Activated gamma-delta T cell (primary cell): ENCODE results near the gene TRAK2.
"Not testable (repeated sequence)": the region's sequence is repeated elsewhere in the genome, so short reads cannot be mapped to it uniquely, and the experiment has no call there.

Source experiments
- DNase-seq: peaks from one replicate; lab custom pipeline; 2025; lab: John Stamatoyannopoulos, UW

The TRAK2 gene

DNA sequence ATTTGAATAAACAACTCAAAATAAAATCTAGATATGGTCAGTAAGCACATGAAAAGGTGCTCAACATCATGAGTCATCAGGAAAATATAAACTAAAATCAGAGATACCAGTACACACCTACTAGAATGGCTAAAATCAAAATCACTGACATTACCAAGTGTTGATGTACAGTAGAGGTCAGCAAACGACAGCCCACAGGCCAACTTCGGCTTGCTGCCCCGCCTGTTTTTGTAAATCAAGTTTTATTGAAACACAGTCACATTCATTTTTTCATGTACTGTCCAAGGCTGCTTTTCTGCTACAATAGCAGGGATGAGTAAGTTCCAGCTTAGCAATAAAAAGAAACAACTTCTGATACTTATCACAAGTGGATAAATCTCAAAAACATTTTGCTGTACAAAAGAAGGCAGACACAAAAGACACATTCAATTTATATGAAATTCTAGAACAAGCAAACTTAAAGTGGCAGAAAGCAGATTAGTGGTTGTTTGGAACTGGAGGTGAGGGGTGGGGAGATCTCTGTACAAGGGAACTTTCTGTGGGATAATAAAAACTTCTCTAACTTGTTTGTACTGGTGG is 32.1 kb downstream of the TRAK2 start:
- no peak for DNase-seq

GRCh38 chr2:201415149-201415548 is 36.1 kb downstream of the TRAK2 start:
- DNase-seq: no peak

DNA sequence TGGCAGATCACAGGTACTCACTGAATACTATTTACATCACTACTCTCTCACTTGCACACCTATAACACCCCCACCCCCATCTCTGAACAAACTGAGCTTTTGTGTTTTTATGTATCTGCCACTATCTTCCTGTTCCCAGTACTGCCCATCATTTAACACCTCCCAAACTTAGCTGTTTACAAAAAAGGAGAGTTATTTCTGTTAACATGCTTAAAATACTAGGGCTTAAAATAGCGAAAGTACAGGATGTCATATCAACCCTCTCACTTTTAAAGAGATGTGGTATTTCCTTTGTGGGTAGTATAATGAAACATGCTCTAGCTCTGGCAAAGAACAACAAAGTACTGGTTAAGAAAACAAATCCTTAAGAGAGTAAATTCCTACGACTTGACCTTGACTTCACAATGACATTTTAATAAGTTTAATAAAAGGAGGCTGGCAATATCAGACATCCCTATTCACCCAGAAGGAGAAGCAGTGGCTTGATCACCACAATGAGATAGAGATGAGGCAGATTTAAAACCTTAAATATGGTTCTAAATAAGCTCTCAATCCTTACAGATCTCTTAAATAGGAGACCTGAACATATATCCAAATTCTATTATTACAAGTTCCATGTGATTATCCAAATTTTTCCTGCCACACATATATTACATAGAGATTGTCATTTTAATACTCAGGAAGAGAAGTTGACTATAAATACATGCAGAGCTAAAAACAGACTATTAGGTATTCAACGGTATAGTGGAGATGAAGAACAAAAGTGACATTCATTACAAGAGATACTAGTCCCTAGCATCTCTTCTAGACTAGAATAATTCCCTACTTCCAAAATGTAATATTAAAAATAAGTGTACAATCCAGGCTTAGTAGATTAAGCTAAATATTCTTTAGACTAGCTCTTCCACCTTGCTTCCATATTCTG is 36.9 kb downstream of the TRAK2 start:
- DNase-seq: no peak

DNA sequence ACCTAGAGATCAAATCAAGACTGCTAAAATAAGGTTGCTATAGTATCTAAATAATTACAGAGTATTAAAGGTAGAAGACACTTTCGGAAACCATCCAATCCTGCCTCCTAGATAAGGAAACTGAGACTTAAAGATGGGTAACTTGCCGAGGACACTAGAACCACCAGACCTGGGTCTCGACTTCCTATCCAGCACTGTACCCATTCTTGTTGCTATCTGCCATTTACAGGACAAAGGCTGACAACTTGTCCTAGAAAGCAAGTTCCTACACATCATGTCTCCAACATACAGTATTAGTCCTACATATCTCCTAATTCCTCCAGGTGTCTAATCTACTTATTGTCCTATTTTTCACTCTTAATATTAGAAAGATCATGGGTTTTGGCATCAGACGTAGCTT is 37.7 kb downstream of the TRAK2 start:
- no peak for DNase-seq

- no peak for DNase-seq
Observed at GRCh38 chr2:201413143-201413542, 38.1 kb downstream of the TRAK2 start.

GRCh38 chr2:201411421-201411820 is 39.8 kb downstream of the TRAK2 start:
- DNase-seq: no peak

- DNase-seq: no peak
Observed at GRCh38 chr2:201408931-201409330, 42.3 kb downstream of the TRAK2 start.

- no peak for DNase-seq
Observed at GRCh38 chr2:201407265-201407664, 44.0 kb downstream of the TRAK2 start.

DNA sequence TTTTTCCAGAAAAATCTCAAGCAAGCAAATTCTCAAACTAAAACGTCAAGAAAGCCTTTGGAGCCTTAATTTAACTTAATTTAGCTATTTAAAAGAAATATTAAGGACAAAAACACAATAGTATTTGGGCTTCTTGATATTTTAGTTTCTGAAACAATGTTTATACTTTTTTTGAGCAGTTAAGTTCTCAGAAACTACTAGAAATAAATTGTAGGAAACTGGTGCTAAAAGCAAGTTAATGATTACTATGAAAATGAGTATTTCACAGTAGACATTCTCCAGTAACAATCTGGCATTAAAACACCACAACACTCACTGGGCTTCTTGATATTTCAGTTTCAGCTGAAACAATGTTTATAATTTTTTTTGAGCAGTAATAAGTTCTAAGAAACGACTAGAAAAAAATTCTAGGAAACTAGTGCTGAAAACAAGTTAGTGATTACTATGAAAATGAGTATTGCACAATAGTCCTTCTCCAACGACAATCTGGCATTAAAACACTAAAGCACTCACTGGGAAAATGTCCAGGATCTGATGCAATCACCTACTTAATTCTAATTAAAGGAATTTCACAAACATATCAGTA is 45.1 kb downstream of the TRAK2 start:
- no peak for DNase-seq

- DNase-seq: no peak
Observed at GRCh38 chr2:201404699-201405280, 46.5 kb downstream of the TRAK2 start.

GRCh38 chr2:201403880-201404279 is 47.4 kb downstream of the TRAK2 start:
- DNase-seq: no peak

- DNase-seq: no peak
Observed at GRCh38 chr2:201402651-201403562, 48.4 kb downstream of the TRAK2 start.

DNA sequence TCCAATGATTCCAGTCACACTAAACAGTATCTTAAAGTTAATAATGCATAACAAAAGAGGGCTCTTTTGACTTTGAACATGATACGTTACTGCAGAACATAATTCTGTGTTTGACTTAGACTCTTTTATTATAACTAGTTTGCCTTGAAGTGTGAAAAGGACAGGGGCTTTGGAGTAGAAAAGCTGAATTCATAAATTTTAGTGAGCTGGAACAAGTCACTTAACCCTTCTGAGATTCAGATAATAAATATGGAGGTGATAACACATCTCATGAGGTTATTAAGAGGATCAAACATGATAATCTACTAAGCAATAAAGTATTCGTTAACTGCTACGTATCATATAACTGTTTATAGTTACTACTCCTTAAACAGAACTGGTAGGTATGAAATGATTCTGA is 49.4 kb downstream of the TRAK2 start:
- no peak for DNase-seq

- no peak for DNase-seq
Observed at GRCh38 chr2:201396595-201396994, 54.7 kb downstream of the TRAK2 start.

- no peak for DNase-seq
Observed at GRCh38 chr2:201383136-201383535, 68.1 kb downstream of the TRAK2 start.

DNA sequence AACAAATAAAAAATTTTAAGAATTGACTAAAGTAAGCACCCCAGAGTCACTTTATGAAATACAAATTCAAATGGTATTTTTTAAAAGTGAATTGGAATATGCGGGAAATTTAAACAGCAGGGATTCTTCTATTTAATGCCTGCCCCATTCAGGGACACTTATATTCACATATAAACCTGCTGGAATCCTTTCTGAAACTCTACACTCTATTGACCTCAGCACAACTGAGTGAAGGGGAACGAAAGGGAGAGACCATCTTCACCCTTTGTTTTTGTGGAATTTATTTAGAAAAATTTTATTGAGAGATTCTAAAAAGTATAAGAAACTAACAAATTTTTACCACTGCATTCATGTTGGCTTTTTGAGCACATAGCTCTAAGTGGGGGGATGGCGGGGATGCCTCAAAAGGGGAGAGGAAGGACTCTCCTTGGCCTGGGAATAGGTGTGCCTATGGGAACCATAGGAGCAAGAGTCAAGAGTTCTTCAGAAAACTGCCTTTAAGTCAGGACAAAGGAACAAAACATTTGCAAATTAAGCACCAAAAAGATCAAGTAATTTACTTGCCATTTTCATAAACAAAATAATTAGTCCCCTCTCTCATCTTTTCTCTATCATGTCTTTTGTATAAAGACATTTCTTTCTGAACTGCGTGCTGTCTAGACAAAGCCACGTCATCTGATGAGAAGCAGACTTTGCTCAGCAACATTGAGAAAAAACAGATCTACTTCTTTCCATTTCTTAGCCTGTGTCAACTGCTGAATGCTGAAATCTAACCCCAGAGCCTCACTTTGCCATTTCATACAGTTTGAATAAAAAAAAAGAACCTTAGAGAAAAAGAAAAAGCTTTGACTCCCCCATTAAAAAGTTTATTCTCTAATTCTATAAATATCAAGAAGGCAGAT is 72.5 kb downstream of the TRAK2 start:
- DNase-seq: no peak

DNA sequence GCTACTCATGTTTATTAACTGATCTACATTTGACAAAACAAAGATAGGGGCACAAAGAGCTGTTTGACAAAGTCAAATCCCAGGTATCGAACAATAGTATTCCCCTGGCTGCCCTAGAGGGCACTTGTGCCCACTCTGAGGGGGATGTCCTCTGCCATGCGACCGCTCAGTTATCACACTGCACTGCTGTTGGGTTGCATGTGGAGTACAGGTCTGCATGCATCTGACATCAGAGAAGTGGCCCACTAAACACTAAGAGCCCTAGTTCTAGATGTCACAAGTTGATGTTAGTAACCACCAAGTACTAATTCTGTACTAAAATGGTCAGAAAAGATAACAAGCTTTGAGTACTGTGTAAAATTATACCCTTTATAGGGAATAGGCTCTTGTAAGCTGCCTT is 74.0 kb downstream of the TRAK2 start:
- DNase-seq: no peak

DNA sequence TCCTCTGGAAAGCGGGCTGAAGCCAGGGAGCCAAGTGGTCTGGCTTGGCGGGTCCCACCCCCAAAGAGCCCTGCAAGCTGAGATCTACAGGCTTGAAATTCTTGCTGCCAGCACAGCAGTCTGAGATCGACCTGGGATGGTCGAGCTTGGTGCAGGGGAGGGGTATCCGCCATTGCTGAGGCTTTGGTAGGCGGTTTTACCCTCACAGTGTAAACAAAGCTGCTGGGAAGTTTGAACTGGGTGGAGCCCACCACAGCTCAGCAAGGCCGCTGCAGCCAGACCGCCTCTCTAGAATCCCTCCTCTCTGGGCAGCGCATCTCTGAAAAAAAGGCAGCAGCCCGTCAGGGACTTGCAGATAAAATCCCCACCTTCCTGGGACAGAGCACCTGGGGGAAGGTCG is 81.5 kb downstream of the TRAK2 start:
- no peak for DNase-seq

- DNase-seq: not testable (repeated sequence)
Observed at GRCh38 chr2:201369318-201369717, 81.9 kb downstream of the TRAK2 start.

DNA sequence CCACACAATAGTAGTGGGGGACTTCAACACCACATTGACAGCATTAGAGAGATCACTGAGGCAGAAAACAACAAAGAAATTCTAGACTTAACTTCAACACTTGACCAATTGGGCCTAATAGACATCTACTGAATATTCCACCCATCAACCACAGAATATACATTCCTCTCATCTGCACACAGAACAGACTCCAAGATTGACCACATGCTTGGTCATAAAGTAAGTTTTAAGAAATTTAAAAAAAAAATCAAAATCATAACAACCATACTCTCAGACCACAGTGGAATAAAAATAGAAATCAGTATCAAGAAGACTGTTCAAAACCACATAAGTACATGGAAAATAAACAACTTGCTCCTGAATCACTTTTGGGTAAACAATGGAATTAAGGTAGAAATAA is 85.1 kb downstream of the TRAK2 start:
- DNase-seq: no peak
